ENCODE results near the gene HMGB1.

The HMGB1 gene

GRCh38 chr13:30431269-30431940 lies 34.3 kb downstream of the HMGB1 start:
- H3K4me3 ChIP-seq (ENCODE audit: low read depth, low read length) = no peak overlapping the region
- TF ChIP-seq CTCF (IDR thresholded peaks at IDR 0.05; ENCODE audit: low read depth, low read length) (no peak), POLR2A (IDR thresholded peaks at IDR 0.05; ENCODE audit: extremely low read depth, insufficient read length) (no peak), MYC (IDR thresholded peaks at IDR 0.05; ENCODE audit: low read depth, low read length) (no peak)
- TF ChIP-seq, protein P1, sequence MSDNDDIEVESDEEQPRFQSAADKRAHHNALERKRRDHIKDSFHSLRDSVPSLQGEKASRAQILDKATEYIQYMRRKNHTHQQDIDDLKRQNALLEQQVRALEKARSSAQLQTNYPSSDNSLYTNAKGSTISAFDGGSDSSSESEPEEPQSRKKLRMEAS (IDR thresholded peaks at IDR 0.05; ENCODE audit: low read depth, low read length) = no peak
- no peak for DNase-seq (ENCODE audit: low read depth)

DNA sequence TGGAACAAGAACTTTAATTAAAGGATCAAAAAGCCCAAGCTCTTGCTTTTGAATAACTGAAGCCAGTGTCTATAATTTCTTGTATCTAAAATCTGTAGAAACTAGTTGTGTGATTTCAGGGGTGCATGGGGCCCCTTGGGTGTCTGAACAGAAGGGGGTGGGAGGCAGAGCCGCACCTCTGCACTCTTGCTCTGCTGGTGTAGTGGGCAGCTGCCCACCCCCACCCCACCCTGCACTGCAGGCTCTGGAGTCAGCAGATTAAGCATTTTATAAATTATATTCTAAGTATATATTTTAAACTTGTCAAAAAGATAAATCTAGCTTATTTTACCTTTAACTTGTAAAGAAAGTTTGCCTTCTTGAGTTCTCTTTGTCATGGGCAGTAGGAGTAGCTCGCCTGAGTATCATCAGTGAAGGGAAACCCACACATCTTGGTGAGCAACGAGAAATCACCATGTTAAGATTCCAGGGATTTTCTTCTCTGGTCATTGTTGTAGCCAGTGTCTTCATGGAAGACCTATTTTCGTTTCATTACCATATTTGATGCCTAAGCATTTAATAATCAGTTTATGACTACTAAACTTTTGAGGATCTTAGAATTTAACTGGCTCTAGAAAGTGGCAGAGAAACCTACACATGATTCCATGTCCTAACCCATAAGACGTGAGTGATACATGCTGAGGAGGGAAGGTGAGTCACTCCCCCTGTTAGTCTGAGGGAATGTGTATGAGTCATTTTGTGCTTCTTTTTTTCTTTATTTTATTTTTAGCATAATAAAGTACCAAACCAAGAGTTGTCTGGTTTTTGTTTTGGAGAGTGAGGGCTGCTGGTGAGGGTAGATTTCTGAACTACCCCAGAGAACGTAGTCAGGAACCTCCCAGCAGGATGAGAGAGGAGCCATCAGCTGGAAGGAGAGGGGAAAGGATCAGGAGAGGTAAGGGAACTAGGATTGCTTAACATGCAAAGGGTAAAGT lies 35.7 kb downstream of the HMGB1 start:
- no peak overlapping the region for H3K4me3 ChIP-seq (ENCODE audit: low read depth, low read length)
- peak; percentile 79 for DNase-seq (ENCODE audit: low read depth)
- TF ChIP-seq MYC (IDR thresholded peaks at IDR 0.05; ENCODE audit: low read depth, low read length) = no peak
- TF ChIP-seq, protein P1 (IDR thresholded peaks at IDR 0.05; ENCODE audit: low read depth, low read length) = 0 out of 2 replicates have a peak, but pooled peaks have one; percentile 19

GRCh38 chr13:30429235-30429634 lies 36.5 kb downstream of the HMGB1 start:
- no peak for DNase-seq (ENCODE audit: low read depth)
- TF ChIP-seq POLR2A (IDR thresholded peaks at IDR 0.05; ENCODE audit: extremely low read depth, insufficient read length) = no peak
- TF ChIP-seq, protein P1 (IDR thresholded peaks at IDR 0.05; ENCODE audit: low read depth, low read length) = no peak
- no peak overlapping the region for H3K4me3 ChIP-seq (ENCODE audit: low read depth, low read length)

DNA sequence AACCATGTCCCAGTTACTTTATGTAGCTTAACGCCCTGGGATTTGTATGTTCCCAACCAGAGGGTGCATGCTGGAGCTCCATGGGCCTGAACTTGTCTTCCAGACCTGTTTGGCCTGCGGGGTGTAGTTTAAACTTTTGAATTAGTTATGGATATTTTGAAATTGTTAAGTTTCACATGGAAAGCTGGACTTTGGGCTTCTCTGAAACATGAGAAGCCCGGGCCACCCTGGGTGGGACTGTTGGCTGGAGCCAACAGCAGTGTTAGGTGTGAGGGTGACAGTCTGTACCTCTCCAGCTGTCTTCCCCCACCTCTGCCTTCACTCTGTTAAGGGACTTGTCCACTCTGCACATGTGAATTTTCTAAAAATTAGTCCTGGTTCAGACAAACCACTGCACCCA lies 41.8 kb downstream of the HMGB1 start:
- TF ChIP-seq CTCF (IDR thresholded peaks at IDR 0.05; ENCODE audit: low read depth, low read length) (no peak), MYC (IDR thresholded peaks at IDR 0.05; ENCODE audit: low read depth, low read length) (no peak), POLR2A (IDR thresholded peaks at IDR 0.05; ENCODE audit: extremely low read depth, insufficient read length) (no peak)
- TF ChIP-seq, protein P1 (IDR thresholded peaks at IDR 0.05; ENCODE audit: low read depth, low read length) = no peak
- DNase-seq (ENCODE audit: low read depth) = no peak
- H3K4me3 ChIP-seq (ENCODE audit: low read depth, low read length) = no peak overlapping the region

DNA sequence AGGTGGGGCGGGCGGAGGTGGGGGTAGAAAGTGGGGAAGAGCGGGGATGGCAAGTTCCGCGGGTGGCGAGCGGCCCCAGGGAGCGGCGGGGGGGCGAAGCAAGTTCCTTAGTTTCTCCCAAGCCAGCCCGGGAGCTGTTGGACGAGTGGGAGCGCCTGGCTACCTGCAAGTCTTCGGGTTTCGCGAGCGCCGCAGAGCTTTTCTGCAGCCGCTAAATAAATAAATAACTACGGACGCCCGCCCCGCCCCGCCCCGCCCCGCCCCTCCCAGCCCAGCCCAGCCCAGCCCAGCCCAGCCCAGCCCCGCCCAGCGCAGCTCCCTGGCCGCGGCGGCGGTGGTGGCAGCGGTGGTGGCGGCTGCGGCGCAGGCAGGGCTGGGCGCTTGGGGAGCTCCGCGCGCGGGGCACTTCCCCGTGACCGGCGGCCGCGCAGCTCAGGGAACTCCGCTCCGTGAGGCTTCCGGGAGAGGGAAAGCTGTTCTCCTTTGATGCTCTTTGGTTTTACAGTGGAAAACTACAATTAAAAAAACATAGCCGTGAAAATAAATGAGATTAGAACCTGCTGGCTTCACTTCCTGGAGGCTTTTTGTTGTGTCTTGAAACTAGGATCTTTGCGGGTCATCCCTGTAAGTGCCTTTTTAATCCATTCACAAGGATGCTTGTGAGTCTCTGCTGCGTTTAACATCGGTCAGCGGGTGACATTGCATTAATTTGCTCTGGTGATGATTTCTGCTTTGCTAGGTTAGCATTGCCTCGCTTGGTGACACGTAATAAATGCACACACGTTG lies 43.5 kb downstream of the HMGB1 start, which contains the start of gene UBE2L5:
Gene UBE2L5 (plus strand): TSS at position 440 of the 786 bp plus-strand sequence. CDS start 5,498 bp downstream, outside the sequence.
- DNase-seq (ENCODE audit: low read depth) = peak; percentile 86
- peak within 1 kb of the TSS; percentile 81 for H3K4me3 ChIP-seq (ENCODE audit: low read depth, low read length)
- TF ChIP-seq, protein P1 (IDR thresholded peaks at IDR 0.05; ENCODE audit: low read depth, low read length) = 0 out of 2 replicates have a peak, but pooled peaks have one; percentile 28
- TF ChIP-seq MYC (IDR thresholded peaks at IDR 0.05; ENCODE audit: low read depth, low read length) = peak; percentile 58
- no peak for TF ChIP-seq CTCF (IDR thresholded peaks at IDR 0.05; ENCODE audit: low read depth, low read length)
- TF ChIP-seq POLR2A (IDR thresholded peaks at IDR 0.05; ENCODE audit: extremely low read depth, insufficient read length) = peak; percentile 63
